AG10803 (cell line): ENCODE measurements around the gene DPYSL5.
A peak's percentile ranks its signal among the peaks of the same experiment; 100 is the strongest.

Source experiments
- DNase-seq: peaks from one replicate; pipeline ENCODE4 v3.0.0; 2010; ENCODE audit warnings: low read depth
- H3K4me3 ChIP-seq: 2 replicates; pipeline ENCODE4 v1.5.1; 2011; ENCODE audit warnings: mild to moderate bottlenecking, low read length, control low read depth
- TF ChIP-seq, protein P1 (sequence below): conservative IDR thresholded peaks from 2 replicates; pipeline ENCODE4 v1.5.1; 2011; ENCODE audit warnings: mild to moderate bottlenecking, low read length, control low read depth, inconsistent platforms

Gene DPYSL5

DNA sequence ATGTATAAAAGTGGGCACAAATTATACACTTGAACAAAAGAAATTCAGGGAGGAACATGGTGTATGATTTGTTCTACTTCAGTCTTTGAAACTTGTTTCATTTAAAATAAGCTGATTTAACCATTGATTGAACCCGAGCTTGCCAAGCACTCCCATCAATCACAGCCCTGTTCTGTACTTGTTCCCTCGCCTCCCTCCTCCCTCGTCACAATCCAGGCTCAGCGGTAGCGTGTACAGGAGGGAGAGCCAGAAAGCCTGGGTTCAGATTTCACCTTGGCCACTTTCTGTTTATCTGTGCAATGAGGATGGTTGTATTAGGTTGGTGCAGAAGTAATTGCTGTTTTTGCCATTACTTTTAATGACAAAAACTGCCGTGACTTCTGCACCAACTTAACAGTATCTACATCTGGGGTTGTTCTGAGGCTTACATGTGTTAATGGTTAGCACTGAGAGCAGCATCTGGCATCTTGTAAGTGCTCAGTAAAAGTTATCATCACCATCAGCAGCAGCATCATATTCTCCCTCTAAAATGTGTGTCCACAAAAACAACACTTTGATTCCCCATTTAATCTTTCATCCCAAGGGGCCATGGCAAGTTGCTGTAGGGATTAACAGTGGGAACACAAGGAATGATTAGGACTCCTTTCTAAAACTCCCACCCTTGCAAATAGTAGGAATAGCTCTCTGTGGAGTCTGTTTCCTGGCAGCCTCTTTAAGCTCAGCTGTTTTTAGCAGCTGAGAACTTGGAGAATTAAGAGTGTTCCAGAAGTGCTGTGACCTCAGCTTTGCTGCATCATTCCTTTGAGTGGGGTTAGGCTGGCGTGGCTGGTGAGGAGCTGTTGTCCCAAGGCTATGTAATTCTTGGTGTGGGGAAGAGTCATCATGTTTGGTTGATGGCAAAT lies 4.7 kb downstream of the DPYSL5 start:
- no peak overlapping the region for H3K4me3 ChIP-seq
- DNase-seq, result peak; percentile 38
- TF ChIP-seq, protein P1, sequence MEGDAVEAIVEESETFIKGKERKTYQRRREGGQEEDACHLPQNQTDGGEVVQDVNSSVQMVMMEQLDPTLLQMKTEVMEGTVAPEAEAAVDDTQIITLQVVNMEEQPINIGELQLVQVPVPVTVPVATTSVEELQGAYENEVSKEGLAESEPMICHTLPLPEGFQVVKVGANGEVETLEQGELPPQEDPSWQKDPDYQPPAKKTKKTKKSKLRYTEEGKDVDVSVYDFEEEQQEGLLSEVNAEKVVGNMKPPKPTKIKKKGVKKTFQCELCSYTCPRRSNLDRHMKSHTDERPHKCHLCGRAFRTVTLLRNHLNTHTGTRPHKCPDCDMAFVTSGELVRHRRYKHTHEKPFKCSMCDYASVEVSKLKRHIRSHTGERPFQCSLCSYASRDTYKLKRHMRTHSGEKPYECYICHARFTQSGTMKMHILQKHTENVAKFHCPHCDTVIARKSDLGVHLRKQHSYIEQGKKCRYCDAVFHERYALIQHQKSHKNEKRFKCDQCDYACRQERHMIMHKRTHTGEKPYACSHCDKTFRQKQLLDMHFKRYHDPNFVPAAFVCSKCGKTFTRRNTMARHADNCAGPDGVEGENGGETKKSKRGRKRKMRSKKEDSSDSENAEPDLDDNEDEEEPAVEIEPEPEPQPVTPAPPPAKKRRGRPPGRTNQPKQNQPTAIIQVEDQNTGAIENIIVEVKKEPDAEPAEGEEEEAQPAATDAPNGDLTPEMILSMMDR, result no peak

DNA sequence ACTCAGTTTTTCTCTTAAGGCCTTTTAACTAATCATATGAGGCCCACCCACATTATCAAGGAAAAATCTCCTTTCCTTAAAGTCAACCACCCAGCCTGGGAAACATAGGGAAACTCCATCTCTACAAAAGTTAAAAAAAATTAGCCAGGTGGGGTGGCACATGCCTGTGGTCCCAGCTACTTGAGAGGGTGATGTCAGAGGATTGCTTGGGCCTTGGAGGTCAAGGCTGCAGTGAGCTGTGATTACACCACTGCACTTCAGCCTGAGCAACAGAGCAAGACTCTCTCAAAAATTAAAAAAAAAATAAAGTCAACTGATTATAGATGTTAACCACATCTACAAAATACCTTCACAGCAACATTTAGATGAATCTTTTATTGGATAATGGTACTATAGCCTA lies 5.8 kb downstream of the DPYSL5 start:
- TF ChIP-seq, protein P1, result no peak
- no peak for DNase-seq
- no peak overlapping the region for H3K4me3 ChIP-seq

DNA sequence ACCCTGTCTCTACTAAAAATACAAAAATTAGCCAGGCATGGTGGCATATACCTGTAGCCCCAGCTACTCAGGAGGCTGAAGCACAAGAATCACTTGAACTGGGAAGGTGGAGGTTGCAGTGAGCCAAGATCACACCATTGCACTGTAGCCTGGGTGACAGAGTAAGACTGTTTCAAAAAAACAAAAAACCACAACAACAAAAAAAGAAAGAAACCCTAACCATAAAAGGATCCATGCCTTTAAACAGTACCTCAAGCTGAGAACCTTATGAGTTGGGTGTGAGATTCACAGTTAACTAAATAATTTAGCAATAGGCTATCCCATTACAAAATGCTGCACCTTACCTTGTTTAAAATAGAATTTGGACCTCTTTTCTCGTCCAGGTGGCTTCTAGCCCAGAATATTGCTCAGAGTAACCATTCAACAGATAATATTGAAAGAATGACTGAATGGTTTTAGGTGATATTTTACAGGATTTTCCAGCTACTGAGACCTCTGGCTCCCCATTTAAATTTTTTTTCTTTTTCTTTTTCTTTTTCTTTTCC lies 6.4 kb downstream of the DPYSL5 start:
- TF ChIP-seq, protein P1, result no peak
- DNase-seq, result no peak
- H3K4me3 ChIP-seq, result no peak overlapping the region

DNA sequence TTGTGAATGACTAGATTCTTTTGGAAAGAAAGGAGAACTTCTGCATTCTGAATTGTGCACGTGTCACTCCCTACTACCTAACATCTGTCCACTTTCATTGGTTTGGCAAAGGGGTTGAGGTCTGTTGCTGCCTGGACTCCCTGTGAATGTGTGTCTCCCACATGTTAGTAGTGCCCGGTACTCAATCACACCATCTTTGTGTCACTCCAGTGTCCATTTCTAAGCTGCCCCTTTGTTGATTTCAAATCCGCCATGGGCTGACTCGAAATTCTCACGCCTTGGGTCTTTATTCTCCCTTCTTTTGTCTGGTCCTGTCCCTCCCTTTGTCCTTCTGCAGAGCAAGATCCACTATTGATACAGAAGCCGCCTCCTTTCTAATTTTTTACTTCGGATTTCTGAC lies 7.5 kb downstream of the DPYSL5 start:
- H3K4me3 ChIP-seq, result no peak overlapping the region
- DNase-seq, result no peak
- TF ChIP-seq, protein P1, result no peak

DNA sequence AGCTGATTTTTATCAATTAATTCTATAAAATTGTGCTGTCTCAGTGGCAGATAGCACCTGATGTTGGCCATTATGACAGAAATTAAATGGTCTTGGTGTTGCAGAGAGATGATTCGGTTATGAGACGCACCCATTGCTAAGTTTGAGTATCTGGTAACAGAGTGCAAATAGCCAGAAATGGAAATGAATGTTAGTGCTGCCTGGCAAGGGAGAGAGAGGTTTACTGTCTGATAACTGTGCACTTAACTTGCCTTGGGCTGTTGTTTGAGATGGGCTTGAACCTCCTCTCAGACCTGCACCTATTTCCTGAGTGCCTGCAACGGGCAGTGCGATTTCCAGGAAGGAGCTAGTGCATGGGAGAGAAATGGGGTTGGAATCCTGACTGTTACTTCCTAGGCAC lies 11.7 kb downstream of the DPYSL5 start:
- no peak for DNase-seq
- no peak overlapping the region for H3K4me3 ChIP-seq
- TF ChIP-seq, protein P1, result no peak

DNA sequence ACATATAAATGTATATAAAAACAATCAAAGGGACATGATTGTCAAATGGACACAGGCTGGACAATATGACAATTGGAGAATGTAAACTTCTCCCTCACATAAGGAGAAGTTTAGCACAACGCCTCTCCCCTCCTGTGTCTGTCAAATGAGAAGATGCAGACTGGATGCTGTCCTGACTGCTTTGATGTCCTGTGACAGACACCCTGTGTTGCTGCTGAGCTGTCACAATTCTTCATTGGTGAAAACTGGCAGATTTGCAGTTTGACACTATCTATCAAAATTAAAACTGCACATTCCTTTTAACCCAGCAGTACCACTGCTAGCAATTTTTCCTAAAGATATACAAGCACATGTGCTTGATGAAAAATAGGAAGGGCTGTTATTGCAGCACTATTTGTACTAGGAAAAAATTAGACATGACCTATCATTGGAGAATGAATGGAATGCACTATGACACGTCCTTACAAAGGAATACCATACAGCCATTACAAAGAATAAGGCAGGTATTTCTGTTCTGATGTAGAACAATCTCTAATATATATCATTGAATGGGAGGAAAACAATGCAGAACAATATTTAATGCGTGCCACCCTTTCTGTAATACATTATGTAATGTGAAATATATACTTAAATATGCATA lies 12.4 kb downstream of the DPYSL5 start:
- no peak for DNase-seq
- TF ChIP-seq, protein P1, result no peak

More for the DNA sequence above, 12.4 kb downstream of the DPYSL5 start:
- no peak overlapping the region for H3K4me3 ChIP-seq
